GM10847 (cell line): ENCODE measurements around the gene HIRA.

Experiments
- POLR2A ChIP-seq: IDR thresholded peaks from 2 replicates; pipeline ENCODE4 v1.6.1; 2011; ENCODE audit not compliant: insufficient read length; ENCODE audit errors: extremely low read depth

The HIRA gene

GRCh38 chr22:19361501-19362103 is 69.9 kb downstream of the HIRA start:
- no peak for TF ChIP-seq POLR2A

- no peak for TF ChIP-seq POLR2A
Observed at GRCh38 chr22:19360862-19361261, 70.7 kb downstream of the HIRA start.

- TF ChIP-seq POLR2A = no peak
Observed at GRCh38 chr22:19360300-19360792, 71.2 kb downstream of the HIRA start.

GRCh38 chr22:19359554-19360299 is 71.8 kb downstream of the HIRA start:
- no peak for TF ChIP-seq POLR2A

- TF ChIP-seq POLR2A = no peak
Observed at GRCh38 chr22:19358703-19359553, 72.6 kb downstream of the HIRA start.

GRCh38 chr22:19358195-19358594 is 73.3 kb downstream of the HIRA start:
- no peak for TF ChIP-seq POLR2A

- no peak for TF ChIP-seq POLR2A
Observed at GRCh38 chr22:19357270-19358105, 74.0 kb downstream of the HIRA start.

GRCh38 chr22:19356708-19357269 is 74.7 kb downstream of the HIRA start:
- no peak for TF ChIP-seq POLR2A

GRCh38 chr22:19355413-19356157 is 75.9 kb downstream of the HIRA start:
- no peak for TF ChIP-seq POLR2A

- no peak for TF ChIP-seq POLR2A
Observed at GRCh38 chr22:19354201-19354600, 77.3 kb downstream of the HIRA start.

- no peak for TF ChIP-seq POLR2A
Observed at GRCh38 chr22:19353363-19354131, 78.0 kb downstream of the HIRA start.

GRCh38 chr22:19352766-19353165 is 78.8 kb downstream of the HIRA start:
- TF ChIP-seq POLR2A = no peak

GRCh38 chr22:19352217-19352616 is 79.3 kb downstream of the HIRA start:
- no peak for TF ChIP-seq POLR2A
